ENCODE data around the gene SLC37A3.
A peak's percentile ranks its signal among the peaks of the same experiment; 100 is the strongest.
"Not testable (repeated sequence)": the region's sequence is repeated elsewhere in the genome, so short reads cannot be mapped to it uniquely, and the experiment has no call there.

SLC37A3 gene

DNA sequence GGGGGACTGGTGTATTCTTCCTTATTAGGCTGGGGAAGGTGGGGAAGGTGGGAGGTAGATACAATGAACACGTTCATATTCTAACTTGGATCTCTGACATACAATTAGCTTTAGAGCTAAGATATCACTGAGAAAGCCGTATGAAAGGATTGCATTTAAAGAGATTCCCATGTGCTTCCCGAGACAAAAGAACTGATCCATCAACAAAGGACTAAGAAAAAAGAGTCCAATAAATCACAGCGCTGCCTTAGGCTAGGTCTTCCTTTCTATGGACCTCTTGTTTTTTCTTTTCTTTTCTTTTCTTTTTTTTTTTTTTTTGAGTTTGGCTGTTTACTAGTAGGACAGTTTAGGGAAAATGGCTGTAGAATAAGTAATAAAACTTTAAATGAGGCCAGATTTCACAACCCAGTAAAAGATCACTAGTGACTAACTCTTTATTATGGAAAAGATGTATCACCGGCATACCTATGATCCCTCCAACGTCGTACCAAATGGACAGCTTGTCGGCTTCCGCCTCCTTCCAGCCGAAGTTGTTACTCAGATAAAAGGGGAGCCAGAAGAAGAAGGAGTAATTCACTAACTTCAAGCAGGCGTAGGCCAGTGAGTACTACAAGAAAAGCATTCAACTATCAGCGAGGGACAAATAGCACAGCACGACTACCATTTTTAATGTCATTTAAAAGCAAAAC is 50.0 kb downstream of the SLC37A3 start:
- DNase-seq (ENCODE audit: low read depth), result no peak

GRCh38 chr7:140347218-140347617 is 51.1 kb downstream of the SLC37A3 start:
- DNase-seq (ENCODE audit: low read depth), result no peak

GRCh38 chr7:140345426-140345825 is 52.9 kb downstream of the SLC37A3 start:
- no peak for DNase-seq (ENCODE audit: low read depth)

- DNase-seq (ENCODE audit: low read depth), result no peak
Observed at GRCh38 chr7:140342727-140343514, 55.4 kb downstream of the SLC37A3 start.

GRCh38 chr7:140338959-140339358 is 59.4 kb downstream of the SLC37A3 start:
- not testable (repeated sequence) for DNase-seq (ENCODE audit: low read depth)

DNA sequence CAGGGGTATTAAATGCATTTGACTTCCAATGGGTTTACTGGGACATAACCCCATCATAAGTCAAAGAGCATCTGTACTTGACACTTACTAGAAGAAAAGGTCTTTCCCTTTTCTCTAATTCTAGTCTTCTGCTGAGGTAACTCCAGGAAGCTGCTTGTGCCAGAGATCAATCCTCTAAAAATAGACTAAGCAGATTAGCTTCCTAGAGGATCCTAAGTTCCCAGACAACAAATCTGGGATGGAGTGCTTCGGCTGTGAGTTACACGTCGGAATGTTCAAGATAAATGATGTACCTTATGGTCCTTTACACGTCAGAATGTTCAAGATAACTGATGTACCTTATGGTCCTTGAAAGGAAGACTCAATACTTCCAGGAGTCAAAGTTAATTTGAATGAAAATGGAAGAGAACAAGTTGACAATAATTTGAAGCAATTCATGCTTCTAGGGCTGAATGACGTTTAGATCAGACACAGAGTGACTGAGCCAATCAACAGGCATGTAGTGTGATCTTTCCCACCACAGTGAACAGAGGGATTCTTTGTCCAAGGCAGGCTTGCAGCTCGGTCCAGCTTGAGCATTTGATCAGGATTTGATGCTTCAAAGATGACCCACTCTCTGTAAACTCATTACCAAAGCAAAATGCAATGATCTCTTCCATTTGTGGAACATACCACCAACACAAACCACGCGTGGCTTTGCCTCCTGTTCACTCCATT is 63.8 kb downstream of the SLC37A3 start:
- no peak for DNase-seq (ENCODE audit: low read depth)

DNA sequence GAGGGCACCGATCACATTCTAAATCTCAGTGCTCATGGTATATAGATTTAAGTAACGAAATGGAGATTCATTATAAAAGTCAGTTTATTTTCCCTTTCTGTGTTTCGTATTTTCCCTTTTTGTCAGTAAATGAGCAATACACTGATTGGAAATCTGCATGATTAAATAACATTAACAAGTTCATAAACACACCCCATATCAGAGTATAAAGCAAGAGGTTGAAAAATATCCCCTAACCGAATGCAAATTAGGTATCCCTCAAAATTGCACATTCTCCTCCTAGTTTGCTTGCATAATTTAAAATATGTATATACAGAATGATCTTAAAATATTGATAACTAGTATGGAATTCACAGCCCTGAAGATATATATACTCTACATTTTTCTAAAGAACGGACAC is 64.6 kb downstream of the SLC37A3 start:
- DNase-seq (ENCODE audit: low read depth), result no peak

DNA sequence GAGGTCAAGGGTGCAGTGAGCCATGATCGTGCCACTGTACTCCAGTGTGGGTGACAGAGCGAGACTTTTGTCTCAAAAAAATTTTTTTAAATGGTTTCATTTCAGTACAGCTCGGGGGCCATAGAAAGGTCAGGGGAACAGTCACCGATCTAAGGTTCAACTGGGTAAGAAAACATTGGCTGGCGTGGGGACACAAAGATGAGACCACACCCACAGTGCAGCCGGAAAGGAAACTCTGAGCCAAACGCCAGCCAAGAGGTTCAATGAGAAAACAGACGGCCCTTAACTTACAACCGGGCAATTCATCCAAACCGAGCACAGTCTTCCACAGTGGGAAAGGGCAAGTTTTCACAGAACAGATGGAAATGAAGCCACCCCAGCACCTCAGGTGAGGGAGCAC is 65.1 kb downstream of the SLC37A3 start:
- no peak for DNase-seq (ENCODE audit: low read depth)

DNA sequence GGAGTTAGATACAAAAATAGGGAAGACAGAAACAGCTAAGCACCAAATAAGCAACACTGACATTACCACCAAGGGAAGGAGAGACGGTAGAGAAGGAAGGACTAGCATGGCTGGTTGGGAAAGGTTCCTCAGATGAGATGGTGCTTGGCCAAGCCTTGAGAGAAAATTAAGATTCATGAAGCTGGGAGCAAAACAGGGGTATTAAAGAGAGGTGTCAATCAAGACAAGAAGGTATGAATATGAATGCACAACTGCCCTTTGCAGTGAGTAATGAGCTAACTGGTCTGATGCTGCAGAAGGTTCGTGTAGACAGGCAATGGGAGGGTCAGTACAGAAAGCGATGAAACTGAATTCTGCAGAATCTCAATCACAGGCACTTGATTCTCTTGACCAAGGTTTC is 67.7 kb downstream of the SLC37A3 start:
- no peak for DNase-seq (ENCODE audit: low read depth)

DNA sequence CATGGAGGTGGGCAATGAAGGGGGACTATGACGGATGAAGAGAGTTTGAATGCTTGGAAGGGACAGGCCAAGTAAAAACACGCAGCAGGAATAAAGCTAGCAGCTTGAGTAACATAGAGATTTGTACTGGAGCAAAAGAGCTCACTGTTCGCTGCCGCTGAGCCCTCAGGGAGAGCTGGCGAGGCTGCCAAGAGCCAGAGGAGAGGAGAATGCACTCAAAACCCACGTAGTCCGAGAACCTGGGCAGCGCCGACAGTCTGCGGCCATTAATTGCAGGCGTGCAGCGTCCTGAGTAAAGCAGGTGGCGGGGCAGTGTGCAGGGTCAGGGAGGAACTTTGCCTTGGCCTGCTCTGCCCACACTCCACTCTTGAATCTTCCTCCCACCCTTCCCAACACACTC is 68.2 kb downstream of the SLC37A3 start:
- DNase-seq (ENCODE audit: low read depth), result no peak

DNA sequence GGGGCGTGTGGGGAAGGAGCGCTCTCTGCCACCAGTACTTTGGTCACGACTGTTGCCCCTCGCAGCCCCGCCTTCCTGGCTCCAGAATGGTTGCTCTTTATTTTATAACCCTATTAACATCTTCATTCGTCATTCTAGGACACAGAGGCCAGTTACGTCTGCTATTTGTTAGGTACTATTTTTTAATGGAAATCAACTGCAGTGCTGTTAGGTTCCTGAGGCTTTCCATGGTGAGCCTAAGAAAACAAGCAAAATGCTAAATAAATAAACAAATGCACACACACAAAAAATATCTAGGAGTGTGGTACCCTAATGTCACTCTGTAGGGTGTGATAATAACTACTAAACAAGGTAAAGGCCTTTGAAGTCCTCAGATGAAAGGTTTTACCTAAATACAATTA is 71.1 kb downstream of the SLC37A3 start:
- no peak for DNase-seq (ENCODE audit: low read depth)

GRCh38 chr7:140326116-140326928 is 72.0 kb downstream of the SLC37A3 start:
- DNase-seq (ENCODE audit: low read depth), result peak; percentile 14

DNA sequence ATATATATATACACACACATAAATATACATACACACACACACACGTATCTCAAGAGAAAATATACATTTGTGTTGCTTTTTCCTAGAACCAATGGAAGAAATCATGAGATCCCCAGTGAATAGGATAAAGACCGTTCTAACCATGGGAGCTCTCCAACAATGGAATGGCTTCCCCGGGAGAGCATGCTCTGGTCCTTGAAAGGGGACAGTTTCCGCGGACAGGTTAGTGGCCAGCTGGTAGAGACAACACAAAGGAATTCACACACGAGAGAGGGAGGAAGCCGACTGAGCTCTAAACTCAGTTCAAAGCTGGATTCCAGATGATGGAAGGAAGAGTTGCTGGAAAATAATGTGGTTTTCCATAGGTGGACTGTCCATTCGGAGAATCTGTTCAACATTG is 72.7 kb downstream of the SLC37A3 start:
- DNase-seq (ENCODE audit: low read depth), result no peak

DNA sequence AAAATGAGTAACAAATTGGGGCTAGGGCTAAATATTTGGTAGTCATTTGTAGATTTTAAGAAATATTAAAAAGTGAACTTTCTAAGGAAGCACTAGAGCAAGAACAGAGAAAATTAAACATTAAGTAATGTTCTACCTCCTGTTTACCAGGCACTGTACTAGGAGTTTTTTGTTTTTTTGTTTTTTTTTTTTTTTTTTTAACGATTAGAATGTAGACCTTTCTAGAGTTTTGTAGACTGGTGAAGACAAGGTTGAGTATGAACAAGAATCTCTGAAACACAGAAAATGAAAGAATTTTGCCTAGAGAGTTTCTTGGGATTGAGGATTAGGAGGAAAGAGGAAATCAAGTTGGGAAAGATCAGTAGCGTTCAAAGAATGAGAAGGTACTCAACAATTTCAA is 73.6 kb downstream of the SLC37A3 start:
- no peak for DNase-seq (ENCODE audit: low read depth)

- no peak for DNase-seq (ENCODE audit: low read depth)
Observed at GRCh38 chr7:140322759-140323158, 75.6 kb downstream of the SLC37A3 start.

GRCh38 chr7:140320078-140320477 is 78.3 kb downstream of the SLC37A3 start:
- not testable (repeated sequence) for DNase-seq (ENCODE audit: low read depth)

GRCh38 chr7:140317999-140318398 is 80.3 kb downstream of the SLC37A3 start:
- no peak for DNase-seq (ENCODE audit: low read depth)

- no peak for DNase-seq (ENCODE audit: low read depth)
Observed at GRCh38 chr7:140317597-140317996, 80.7 kb downstream of the SLC37A3 start.

GRCh38 chr7:140316165-140316661 is 82.1 kb downstream of the SLC37A3 start:
- no peak for DNase-seq (ENCODE audit: low read depth)

GRCh38 chr7:140315498-140316164 is 82.7 kb downstream of the SLC37A3 start:
- no peak for DNase-seq (ENCODE audit: low read depth)
